K562 (cell line): ENCODE data around the gene CPA3. TPM values are rescaled to one million over a fixed set of nuclear protein-coding genes. Genes with fewer than 3 reads are reported as not detected.

Experiments
- ATAC-seq: fragments of 200-7000 bp; cut with Tn5 transposase; 3 replicates; pipeline ENCODE4 v1.9.1; 2020; ENCODE audit warnings: moderate library complexity
- BruUV-seq: library from RNA; stranded (reverse); fragments of 400-500 nt; replicated peaks from 2 replicates; lab custom pipeline; 2021; lab: Mats Ljungman, UMichigan
- CTCF ChIA-PET: fragments of 300-600 bp; formaldehyde crosslinking; extraction: SDS; loops from one replicate; lab custom pipeline; 2021; ENCODE audit warnings: low intra/inter-chr PET ratio; lab: Yijun Ruan, JAX
- POLR2A ChIA-PET: fragments of 300-600, 350-650 bp; sonication (Branson Sonifier 250); formaldehyde crosslinking; extraction: SDS; loops from one replicate; lab custom pipeline; 2021; ENCODE audit warnings: antibody characterized with exemption, inconsistent platforms; lab: Yijun Ruan, JAX
- DNase-seq, 4 experiments: peaks; one replicate each; pipeline versions ENCODE4 v3.0.0 to v3.0.0-alpha.2; 2011 to 2018; ENCODE audit warnings: low spot score in 3 of 4, mixed read lengths in 3 of 4; ENCODE audit errors: extremely low read depth in 1 of 4
- FAIRE-seq: peaks from 2 replicates; lab custom pipeline; 2011; peaks lifted over from hg19 to GRCh38; lab: Jason Lieb, UNC
- H2AFZ ChIP-seq: 2 replicates; pipeline ENCODE4 v1.6.0; 2011; ENCODE audit warnings: low read depth, low read length, control low read depth, inconsistent platforms
- H3K27ac ChIP-seq: fragments of 200-600 bp; 3 replicates; pipeline ENCODE4 v1.8.0; 2011; ENCODE audit warnings: low read depth, mild to moderate bottlenecking, control low read depth, inconsistent platforms, low read length, moderate library complexity, mixed read lengths; ENCODE audit errors: extremely low read depth
- H3K27me3 ChIP-seq, 2 experiments: fragments of 300-600 bp in 1 of 2; 2 replicates in 1 of 2; 3 replicates in 1 of 2; pipeline versions ENCODE4 v1.6.0 to v1.8.0; 2011; ENCODE audit warnings: inconsistent platforms in 2 of 2, low read length in 2 of 2, mild to moderate bottlenecking in 1 of 2, mixed read lengths in 1 of 2, moderate library complexity in 1 of 2; ENCODE audit not compliant: control insufficient read depth in 2 of 2, insufficient read depth in 2 of 2
- H3K36me3 ChIP-seq: fragments of 300-600 bp; 3 replicates; pipeline ENCODE4 v1.8.0; 2011; ENCODE audit warnings: mild to moderate bottlenecking, low read length, inconsistent platforms; ENCODE audit not compliant: control insufficient read depth, insufficient read depth
- H3K4me1 ChIP-seq, 2 experiments: fragments of 200-600 bp in 1 of 2; replicated peaks in 1 of 2; 2 replicates in 1 of 2; 3 replicates in 1 of 2; pipeline versions ENCODE4 v1.5.1 to v1.8.0; 2011; ENCODE audit warnings: inconsistent platforms in 2 of 2, low read length in 2 of 2, mild to moderate bottlenecking in 1 of 2, mixed read lengths in 1 of 2, moderate library complexity in 1 of 2; ENCODE audit not compliant: control insufficient read depth in 2 of 2, insufficient read depth in 2 of 2
- H3K4me2 ChIP-seq: 2 replicates; pipeline ENCODE4 v1.6.1; 2011; ENCODE audit warnings: low read length, control low read depth, inconsistent platforms, mixed read lengths; ENCODE audit not compliant: insufficient read depth
- H3K4me3 ChIP-seq: fragments of 200-600 bp; sonication (generic), shearing (Covaris generic); 2 replicates; pipeline ENCODE4 v1.5.1; 2016; ENCODE audit warnings: control low read depth, inconsistent platforms
- H3K79me2 ChIP-seq: fragments of 200-600 bp; 3 replicates; pipeline ENCODE4 v1.8.0; 2011; ENCODE audit warnings: low read length, inconsistent platforms; ENCODE audit not compliant: control insufficient read depth, insufficient read depth
- H3K9ac ChIP-seq, 2 experiments: 2 replicates each; pipeline versions ENCODE4 v1.6.0 to v1.6.1; 2011; ENCODE audit warnings: low read depth in 2 of 2, low read length in 2 of 2, control low read depth in 1 of 2, inconsistent platforms in 1 of 2, mild to moderate bottlenecking in 1 of 2, mixed read lengths in 1 of 2; ENCODE audit not compliant: insufficient read depth in 1 of 2
- H3K9me1 ChIP-seq: one replicate; pipeline ENCODE4 v1.6.0; 2011; ENCODE audit warnings: inconsistent platforms, mild to moderate bottlenecking, low read length, moderate library complexity; ENCODE audit not compliant: control insufficient read depth, insufficient read depth
- H3K9me3 ChIP-seq: replicated peaks from 2 replicates; pipeline ENCODE4 v1.5.1; 2011; ENCODE audit warnings: low read depth, low read length, inconsistent platforms; ENCODE audit not compliant: control insufficient read depth, insufficient read depth
- H4K20me1 ChIP-seq: replicated peaks from 2 replicates; pipeline ENCODE4 v1.6.1; 2011; ENCODE audit warnings: low read length, inconsistent platforms, mixed read lengths; ENCODE audit not compliant: control insufficient read depth, insufficient read depth
- ASH1L ChIP-seq: fragments of 450-650 bp; IDR thresholded peaks from 2 replicates; pipeline ENCODE4 v1.6.1; 2018; ENCODE audit warnings: borderline replicate concordance, mild to moderate bottlenecking, low read depth; ENCODE audit not compliant: partially characterized antibody
- ELF4 ChIP-seq: fragments of 450-650 bp; formaldehyde crosslinking; IDR thresholded peaks from 2 replicates; pipeline ENCODE4 v1.4.0; 2022; ENCODE audit warnings: missing genetic modification characterization
- HDAC8 ChIP-seq: fragments of 450-650 bp; IDR thresholded peaks from 2 replicates; pipeline ENCODE4 v1.6.1; 2016; ENCODE audit warnings: mild to moderate bottlenecking, missing genetic modification characterization, moderate library complexity, missing compliant biosample characterization
- JUNB ChIP-seq: fragments of 450-650 bp; formaldehyde crosslinking; conservative IDR thresholded peaks from 2 replicates; pipeline ENCODE4 v1.4.0; 2020; ENCODE audit warnings: mild to moderate bottlenecking
- KDM2B ChIP-seq: fragments of 250-450 bp; sonication (Bioruptor Pico); IDR thresholded peaks from 2 replicates; pipeline ENCODE4 v1.8.0; 2021; ENCODE audit warnings: mild to moderate bottlenecking, moderate library complexity
- MEIS2 ChIP-seq: fragments of 450-650 bp; IDR thresholded peaks from 2 replicates; pipeline ENCODE4 v1.6.1; 2014; ENCODE audit warnings: mild to moderate bottlenecking; ENCODE audit not compliant: partially characterized antibody
- NFYB ChIP-seq: IDR thresholded peaks from 2 replicates; pipeline ENCODE4 v1.6.1; 2011; ENCODE audit warnings: mild to moderate bottlenecking, moderate library complexity; ENCODE audit not compliant: insufficient read length; ENCODE audit errors: extremely low read depth
- PRPF4 ChIP-seq: fragments of 200-400 bp; formaldehyde crosslinking; IDR thresholded peaks from one replicate; pipeline ENCODE4 v1.6.1; 2017; ENCODE audit warnings: low read length, low read depth, mild to moderate bottlenecking; ENCODE audit not compliant: insufficient read depth, poor library complexity, severe bottlenecking
- RBM34 ChIP-seq: fragments of 200-400 bp; formaldehyde crosslinking; IDR thresholded peaks from 2 replicates; pipeline ENCODE4 v1.6.1; 2018; ENCODE audit warnings: low read length, borderline replicate concordance; ENCODE audit not compliant: insufficient read depth
- STAT6 ChIP-seq: sonication (generic); formaldehyde crosslinking; IDR thresholded peaks from 2 replicates; pipeline ENCODE4 v1.8.1; 2023; ENCODE audit warnings: mild to moderate bottlenecking, missing genetic modification reagents
- TCF7 ChIP-seq: sonication (generic); IDR thresholded peaks from 2 replicates; pipeline ENCODE4 v1.6.1; 2016; ENCODE audit warnings: antibody characterized with exemption, borderline replicate concordance
- ZNF766 ChIP-seq: fragments of 200-800 bp; sonication (Bioruptor generic); conservative IDR thresholded peaks from 2 replicates; pipeline ENCODE4 v1.6.1; 2016; ENCODE audit warnings: missing genetic modification characterization, missing compliant biosample characterization
- WGBS: fragments of 100-300 bp; shearing (Covaris generic); methylation state at CpG from one replicate; pipeline ENCODE4 v1.1.6; 2016; ENCODE audit warnings: low coverage, mixed read lengths; ENCODE audit not compliant: insufficient coverage; ENCODE audit errors: missing lambda C conversion rate; 5-methylcytosine and 5-hydroxymethylcytosine counted together
- in situ Hi-C: fragments of 300-500 bp; cut with MboI; formaldehyde crosslinking; loops from 4 replicates; pipeline ENCODE4 v1.15.0; 2018; ENCODE audit warnings: inconsistent platforms, mixed read lengths
- intact Hi-C: fragments of 100-400 bp; cut with micrococcal nuclease; formaldehyde crosslinking; loops from 2 replicates; pipeline ENCODE4 v1.14.2; 2022
- polyA plus RNA-seq, 8 experiments: library from polyadenylated mRNA; depleted of rRNA in 4 of 8; stranded (reverse) in 5 of 8; unstranded in 3 of 8; fragments of >200 nt; fragmentation: Nextera tagmentation in 2 of 8; fragmentation: Illumina TruSeq in 1 of 8; extraction: Ambion mirVana in 2 of 8; extraction: Trizol in 1 of 8; gene quantifications; 2 replicates each; pipeline versions ENCODE4 v1.2.1 to v1.2.3, GENCODE V29; 2011 to 2014; ENCODE audit warnings: inconsistent platforms in 1 of 8, missing spikeins in 1 of 8
- total RNA-seq, 7 experiments: library from RNA; depleted of rRNA in 6 of 7; stranded (reverse); fragments of >200 nt in 6 of 7; fragmentation: Illumina TruSeq in 2 of 7; extraction: Trizol in 2 of 7; gene quantifications; 2 replicates each; pipeline versions ENCODE4 v1.2.1 to v1.2.3, GENCODE V29; 2011 to 2021; ENCODE audit warnings: low replicate concordance in 1 of 7
- TF ChIP-seq, protein P1 (sequence below): fragments of 450-650 bp; formaldehyde crosslinking; IDR thresholded peaks from 2 replicates; pipeline ENCODE4 v1.4.0; 2020; ENCODE audit warnings: mild to moderate bottlenecking, moderate library complexity
- TF ChIP-seq, protein P2 (sequence below): IDR thresholded peaks from 3 replicates; pipeline ENCODE4 v1.6.1; 2011; ENCODE audit warnings: borderline replicate concordance, mild to moderate bottlenecking; ENCODE audit not compliant: insufficient read length, insufficient read depth

CPA3 gene
- total and polyA plus RNA-seq, 9 of the 15 experiments (the other 6 are each of a cell fraction or from before 2014, with no cell fraction given) = not detected

GRCh38 chr3:148845756-148846395, 19.2 kb upstream of the CPA3 start:
- H3K79me2 ChIP-seq = no peaks in the 10 kb centered on the region

More at GRCh38 chr3:148845756-148846395, 19.2 kb upstream of the CPA3 start:
- no peak overlapping the region for H3K27ac ChIP-seq
- TF ChIP-seq RBM34 (no peak), HDAC8 (tag) (no peak), NFYB (no peak), KDM2B (CRISPR knock-in tag) (no peak), PRPF4 (no peak), STAT6 (CRISPR knock-in tag) (no peak), ASH1L (no peak), MEIS2 (no peak), ZNF766 (CRISPR knock-in tag) (no peak), TCF7 (no peak), ELF4 (CRISPR knock-in tag) (no peak), JUNB (CRISPR knock-in tag) (no peak)
- TF ChIP-seq, protein P1, sequence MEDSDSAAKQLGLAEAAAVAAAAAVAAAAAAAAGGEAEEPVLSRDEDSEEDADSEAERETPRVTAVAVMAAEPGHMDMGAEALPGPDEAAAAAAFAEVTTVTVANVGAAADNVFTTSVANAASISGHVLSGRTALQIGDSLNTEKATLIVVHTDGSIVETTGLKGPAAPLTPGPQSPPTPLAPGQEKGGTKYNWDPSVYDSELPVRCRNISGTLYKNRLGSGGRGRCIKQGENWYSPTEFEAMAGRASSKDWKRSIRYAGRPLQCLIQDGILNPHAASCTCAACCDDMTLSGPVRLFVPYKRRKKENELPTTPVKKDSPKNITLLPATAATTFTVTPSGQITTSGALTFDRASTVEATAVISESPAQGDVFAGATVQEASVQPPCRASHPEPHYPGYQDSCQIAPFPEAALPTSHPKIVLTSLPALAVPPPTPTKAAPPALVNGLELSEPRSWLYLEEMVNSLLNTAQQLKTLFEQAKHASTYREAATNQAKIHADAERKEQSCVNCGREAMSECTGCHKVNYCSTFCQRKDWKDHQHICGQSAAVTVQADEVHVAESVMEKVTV (CRISPR knock-in tag) = no peak
- TF ChIP-seq, protein P2, sequence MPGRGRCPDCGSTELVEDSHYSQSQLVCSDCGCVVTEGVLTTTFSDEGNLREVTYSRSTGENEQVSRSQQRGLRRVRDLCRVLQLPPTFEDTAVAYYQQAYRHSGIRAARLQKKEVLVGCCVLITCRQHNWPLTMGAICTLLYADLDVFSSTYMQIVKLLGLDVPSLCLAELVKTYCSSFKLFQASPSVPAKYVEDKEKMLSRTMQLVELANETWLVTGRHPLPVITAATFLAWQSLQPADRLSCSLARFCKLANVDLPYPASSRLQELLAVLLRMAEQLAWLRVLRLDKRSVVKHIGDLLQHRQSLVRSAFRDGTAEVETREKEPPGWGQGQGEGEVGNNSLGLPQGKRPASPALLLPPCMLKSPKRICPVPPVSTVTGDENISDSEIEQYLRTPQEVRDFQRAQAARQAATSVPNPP = no peak
- TF ChIP-seq, all 486 proteins: peak for 0
- Histone ChIP-seq H3K4me3 (no peak overlapping the region), H3K9me1 (no peaks in the 10 kb centered on the region), H3K36me3 (no peaks in the 10 kb centered on the region), H3K4me2 (no peak overlapping the region), H4K20me1 (no peaks in the 10 kb centered on the region), H3K9me3 (no peaks in the 10 kb centered on the region), H2AFZ (no peak overlapping the region), H3K4me1 (no peaks in the 10 kb centered on the region), H3K27me3 (no peaks in the 10 kb centered on the region), H3K9ac (no peak overlapping the region)
- ChIA-PET POLR2A (no interaction called here), CTCF (no interaction called here)
- no peak for FAIRE-seq
- intact Hi-C loops = no loop called here
- 0% methylated on average over 2 of the region's 2 CpGs for WGBS
- in situ Hi-C loops = no loop called here
- no TSS peak for BruUV-seq
- ATAC-seq = no peak
- DNase-seq = no peak
